Measurements from ENCODE around the gene SDK1.

The SDK1 gene

DNA sequence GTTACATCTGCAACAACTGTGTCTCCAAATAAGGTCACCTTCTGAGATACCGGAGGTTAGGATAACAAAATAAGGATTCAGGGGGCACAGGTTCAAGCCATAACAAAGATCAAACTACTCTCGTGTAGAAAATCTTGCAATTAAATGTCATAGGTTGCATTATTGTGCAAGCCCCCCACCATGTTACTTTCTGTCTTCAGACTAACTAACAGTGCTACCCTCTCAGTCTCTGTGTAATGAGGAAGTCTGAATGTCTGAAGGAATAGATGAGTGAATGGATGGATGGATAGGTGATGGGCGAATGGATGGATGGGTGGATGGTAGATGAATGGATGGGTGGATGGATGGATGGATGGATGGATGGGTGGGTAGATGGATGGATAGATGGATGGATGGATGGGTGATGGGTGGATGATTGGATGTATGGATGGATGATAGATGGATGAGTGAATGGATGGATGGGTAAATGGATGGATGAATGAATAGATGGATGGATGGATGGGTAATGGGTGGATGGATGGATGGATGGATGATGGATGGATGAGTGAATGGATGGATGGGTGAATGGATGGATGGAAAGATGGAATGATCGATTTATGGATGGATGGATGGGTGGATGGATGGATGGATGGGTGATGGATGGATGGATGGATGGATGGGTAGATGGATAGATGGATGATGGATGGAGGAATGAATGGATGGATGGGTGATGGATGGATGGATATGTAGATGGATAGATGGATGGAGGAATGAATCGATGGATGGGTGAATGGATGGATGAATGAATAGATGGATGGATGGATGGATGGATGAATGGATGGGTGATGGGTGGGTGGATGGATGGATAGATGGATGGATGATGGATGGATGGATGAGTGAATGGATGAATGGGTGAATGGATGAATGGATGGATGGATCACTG is 823.8 kb downstream of the SDK1 start:
- no peak for DNase-seq

DNA sequence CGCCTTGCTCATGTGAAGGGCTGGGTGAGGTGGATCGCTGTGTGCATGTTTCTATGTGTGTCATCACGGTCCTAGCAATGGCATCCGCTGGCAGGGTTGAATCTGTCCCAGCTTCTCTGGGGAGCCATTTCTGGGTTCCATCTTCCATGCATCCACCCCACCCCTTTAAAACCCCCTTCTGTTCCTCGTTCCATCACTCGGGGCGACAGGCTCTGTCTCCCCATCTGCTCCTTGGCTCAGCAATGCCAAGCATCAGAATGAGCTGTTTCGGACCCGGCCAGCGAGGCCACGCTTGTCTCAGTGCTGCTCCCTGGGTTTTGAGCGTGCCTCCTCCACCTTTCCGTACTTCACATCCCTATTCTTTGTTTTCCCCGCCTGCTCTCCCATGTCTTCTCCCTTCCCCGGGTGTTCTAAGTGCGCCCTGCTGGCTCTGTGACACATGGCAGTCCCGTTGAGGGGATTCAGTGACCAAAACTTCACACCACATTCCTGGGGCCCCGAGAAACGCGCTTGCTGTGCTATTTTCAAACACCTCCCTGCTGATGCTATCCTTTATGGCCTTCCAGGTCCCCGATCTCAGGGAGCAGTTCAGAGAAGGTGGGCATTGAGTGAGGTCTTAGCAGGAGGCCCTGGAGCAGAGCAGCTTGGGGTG is 827.0 kb downstream of the SDK1 start:
- DNase-seq: no peak

DNA sequence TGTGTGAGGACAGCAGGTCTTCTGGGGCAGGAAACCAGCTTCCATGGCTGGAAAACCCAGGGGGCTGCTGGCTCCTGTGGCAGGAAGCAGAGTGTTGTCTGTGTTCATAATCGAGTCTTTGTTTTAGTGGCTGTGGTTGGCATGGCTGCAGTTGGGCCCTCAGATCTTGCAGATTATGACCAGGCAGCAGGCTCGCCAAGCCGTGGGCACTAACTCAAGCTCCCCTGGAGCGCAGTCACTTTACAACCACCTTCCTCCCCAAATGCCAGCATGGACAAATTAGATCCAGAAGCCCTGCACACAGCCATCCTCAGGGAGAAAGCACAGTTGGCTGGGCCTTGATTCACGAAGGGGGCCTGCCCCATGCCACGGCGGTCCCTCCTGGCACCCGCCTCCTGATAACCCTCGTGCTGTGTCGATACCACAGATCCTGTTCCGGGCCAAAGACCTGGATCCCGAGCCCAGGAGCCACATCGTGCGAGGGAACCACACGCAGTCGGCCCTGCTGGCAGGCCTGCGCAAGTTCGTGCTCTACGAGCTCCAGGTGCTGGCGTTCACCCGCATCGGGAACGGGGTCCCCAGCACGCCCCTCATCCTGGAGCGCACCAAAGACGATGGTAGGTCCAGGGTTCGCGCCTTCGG is 828.5 kb downstream of the SDK1 start:
- peak in 1 of 2 donors; percentile 24 for DNase-seq

DNA sequence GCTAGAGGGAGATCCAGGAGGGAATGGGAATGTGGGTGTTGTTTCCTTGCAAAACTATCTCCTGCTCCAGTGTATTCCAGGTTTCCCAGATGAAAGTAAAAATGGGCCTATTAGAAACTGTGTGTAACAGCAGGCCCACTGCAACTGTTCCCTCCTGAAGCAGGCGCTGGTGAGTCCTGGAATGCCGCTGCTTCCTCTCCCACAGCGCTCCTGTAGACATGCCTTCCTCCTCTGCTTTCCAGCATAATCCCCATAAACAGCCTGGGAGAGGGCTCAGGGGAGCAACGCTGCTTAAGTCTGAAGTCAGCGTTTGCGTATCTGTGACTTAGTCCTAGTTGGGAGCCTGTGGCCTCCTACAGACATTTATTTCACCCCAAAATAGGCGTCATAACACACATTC is 830.0 kb downstream of the SDK1 start:
- no peak for DNase-seq

DNA sequence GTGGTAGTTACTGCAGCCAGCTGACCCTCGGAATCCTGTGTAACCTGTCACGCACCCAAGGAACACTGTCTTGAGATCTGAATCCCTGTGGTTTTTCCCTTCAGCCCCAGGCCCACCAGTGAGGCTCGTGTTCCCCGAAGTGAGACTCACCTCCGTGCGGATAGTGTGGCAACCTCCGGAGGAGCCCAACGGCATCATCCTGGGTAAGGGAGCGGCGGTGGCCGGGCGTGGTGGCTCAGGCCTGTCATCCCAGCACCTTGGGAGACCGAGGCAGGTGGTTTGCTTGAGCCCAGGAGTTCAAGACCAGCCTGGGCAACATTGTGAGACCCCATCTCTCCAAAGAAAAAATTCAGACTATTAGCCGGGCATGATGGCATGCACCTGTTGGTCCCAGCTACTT is 831.2 kb downstream of the SDK1 start:
- no peak for DNase-seq

DNA sequence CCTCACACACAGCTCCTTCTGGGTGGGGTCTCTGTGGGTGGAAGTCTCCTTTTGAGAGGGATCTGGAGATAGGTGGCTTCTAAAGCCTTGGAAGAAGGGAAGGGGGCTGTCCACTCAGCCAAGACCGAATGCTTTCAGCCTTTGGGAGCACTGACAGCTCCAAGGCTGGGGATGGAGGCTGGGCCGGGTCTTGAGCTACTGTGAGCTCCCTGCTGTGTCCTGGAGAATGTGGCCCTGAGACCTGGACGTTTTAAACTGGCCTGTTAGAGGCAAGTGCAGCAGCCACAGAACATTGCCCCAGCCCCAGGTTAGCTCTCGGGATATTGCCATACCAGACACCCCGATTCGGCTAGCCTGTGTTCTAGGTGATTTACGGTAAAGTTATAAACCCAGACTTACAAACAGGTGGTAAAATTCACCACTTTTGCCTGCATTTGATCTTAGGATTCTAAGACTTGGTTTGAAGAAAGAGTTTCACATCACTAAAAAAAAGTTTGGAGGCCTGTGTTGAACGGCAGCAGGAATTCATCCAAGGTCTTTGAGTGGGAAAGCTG is 832.5 kb downstream of the SDK1 start:
- DNase-seq: no peak

DNA sequence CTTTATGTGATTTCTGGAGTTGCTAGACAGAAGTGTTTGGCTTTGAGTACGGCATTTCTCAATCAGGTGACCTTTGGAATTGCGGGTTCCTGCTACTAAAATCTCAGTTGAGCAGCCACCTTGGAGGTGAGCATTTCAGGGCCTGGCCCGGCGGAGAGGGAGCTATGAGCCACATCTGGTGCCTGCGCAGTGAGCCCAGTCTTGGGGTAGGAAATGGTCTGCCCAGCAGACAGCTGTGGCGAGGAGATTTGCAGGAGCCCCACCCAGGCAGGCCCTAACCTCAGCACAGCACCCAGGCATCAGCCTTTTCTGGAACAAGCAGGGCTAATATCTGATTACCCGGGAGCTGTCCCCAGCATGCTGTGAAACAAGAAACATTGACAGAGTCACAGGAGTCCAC is 833.2 kb downstream of the SDK1 start:
- DNase-seq: no peak

DNA sequence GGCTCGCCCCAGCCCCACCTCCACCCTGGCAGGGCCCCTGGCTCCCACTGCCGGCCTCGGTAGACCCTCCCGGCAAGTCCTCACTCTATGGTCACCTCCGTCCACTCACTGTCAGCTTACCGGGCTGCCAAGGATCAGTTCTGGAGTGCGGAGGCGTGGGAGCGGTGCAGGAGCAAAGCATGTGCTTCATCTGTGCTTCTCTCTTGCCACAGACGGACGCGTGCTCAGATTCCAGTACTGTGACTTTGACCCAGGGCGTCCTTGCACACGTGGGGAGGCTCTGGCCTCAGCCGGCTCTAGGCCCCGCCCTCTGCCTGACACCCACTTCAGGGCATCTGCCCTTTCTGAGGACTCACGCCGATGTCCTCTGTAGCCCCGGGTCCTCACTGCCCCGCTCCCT is 833.6 kb downstream of the SDK1 start:
- DNase-seq: no peak

DNA sequence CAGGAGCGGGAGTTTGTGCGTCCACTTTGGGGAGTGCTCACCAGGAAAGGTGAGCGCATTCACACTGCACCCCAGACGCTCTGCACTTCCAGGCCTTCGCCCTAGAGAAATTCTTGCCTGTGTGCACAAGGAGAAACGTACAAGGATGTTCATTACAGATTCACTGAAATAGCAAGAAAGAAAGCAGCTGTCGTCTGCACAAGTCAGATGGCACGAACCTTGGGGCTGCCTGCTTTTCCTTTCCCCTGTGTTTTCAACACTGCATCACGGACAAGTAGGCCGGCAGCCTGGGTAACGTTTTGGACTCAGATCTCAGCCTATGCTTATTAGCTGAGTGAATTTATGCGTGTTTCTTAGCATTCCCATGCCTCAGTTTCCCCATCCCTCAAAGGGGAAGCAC is 834.2 kb downstream of the SDK1 start:
- no peak for DNase-seq

DNA sequence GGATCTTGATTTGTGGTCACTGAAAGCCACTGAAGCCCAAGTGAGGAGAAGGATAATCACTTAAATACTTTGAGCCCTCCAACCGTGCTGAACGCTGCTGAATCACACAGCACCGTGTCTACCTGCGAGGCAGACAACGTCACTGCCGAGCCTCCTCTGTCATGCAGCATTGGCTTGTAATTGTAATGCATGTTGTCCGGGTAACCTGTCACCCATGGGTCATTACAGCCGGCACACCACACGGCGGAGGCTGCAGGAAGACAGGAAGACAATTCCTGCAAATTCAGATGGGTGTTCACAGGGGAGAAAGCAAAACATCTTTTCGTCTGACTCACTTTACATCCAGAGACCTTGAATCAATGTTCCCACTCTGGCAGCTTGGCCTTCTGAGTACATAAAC is 835.0 kb downstream of the SDK1 start:
- DNase-seq: no peak

DNA sequence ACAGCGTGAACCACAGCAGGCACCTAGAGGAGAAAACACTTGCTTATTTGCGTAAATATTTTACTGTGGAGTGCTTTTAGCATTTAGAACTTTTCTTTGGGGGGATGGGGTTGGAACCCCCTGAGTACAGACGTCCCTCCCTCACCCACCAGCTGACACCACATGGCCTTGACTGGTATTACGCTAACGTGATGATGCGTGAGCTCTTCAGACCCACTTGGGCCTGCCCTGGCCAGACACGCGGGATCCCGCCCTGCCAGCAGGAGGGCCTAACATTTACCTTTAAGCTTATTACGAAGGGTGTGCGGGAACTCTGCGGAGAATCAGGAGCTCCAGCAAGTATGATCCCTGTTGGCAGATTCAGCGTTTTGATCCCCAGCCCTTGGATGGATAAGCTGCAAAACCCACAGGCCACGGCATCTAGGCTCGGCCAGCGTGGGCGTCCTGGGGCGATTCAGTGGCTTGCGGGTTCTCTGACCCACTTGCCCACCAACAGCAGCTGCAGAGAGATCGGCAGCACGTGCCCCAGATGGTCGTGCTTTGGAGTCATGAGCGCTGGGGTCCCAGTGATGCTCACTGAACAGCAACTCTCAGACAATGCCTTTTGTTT is 835.6 kb downstream of the SDK1 start:
- DNase-seq: no peak

DNA sequence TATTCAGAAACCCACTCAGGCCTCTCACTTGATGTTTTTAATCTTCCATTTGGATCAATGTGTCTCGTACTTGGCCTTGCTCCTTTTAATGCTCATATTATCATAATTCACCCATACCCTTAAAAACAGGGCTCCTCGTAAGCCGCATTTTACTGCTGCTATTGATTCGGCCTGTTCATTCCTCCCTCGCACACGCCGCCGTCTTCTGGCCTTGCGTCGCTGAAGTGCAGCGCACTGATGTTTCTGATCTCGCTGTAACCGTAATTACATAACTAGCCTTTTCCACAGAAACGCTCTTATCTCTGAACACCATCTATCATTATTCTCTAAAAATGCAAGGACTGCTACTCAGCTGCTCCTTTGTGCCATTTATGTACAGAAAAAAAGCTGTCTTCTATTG is 836.5 kb downstream of the SDK1 start:
- no peak for DNase-seq

DNA sequence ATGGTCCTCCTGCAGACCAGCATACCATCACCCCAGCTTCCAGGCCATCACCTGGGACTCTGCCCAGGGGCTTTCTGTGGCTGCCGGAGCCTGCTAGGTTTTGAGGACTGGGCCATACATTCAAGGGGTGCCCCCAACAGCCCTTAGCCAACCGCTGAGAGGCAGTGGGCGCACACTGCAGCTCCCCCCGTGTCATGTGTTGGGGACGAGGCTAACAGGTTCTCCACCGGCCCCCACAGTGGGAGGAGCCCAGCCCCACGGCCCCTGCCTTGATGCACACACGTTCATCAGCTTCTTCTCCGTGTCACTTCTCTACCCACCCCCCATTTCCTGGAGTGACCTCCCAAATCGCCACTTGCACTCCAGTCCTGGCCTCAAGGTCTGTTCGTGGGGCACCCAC is 837.8 kb downstream of the SDK1 start:
- DNase-seq: no peak

DNA sequence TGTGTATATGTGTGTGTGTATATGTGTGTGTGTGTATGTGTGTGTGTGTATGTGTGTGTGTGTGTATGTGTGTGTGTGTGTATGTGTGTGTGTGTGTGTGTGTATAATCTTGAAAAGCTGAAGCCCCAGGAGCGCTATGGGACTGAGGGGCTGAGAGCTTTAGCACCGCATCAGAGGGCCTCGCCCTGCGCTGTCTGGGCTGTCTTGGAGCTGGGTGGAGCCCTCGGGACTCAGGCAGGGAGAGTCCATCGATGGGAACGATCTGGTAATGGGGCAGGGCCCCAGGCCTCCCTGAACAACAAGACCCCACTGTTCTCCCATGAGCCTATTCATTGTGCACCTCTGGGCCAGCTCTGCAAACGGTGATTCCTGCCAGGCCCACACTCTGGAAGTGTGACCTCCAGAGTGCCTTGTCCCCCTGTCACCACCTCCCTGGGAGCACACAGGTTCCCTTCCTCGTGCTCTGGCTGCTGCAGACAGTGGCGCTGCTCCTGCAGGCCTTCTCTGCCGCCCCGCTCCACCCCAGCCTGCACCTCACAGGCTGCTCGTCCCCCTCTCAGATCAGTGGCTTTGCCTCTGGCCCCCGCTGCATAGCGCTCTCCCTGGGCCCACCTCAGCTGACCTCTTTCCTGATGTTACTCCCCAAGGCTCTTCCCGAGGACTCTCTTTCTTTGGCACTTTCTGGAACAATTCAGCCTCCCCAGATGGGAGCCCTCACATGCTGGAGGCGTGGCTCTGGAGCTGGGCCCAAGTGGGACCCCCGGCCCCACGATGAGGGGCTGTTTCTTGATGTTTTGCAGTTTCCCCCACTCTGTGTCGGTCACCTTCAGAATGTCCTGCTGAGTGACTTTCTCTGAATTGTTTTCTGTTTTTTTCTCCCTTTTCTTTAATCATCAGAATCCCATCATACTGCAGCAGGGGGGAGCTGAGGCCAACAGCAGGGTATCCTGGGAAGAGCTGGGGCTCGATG is 838.9 kb downstream of the SDK1 start:
- DNase-seq: no peak

DNA sequence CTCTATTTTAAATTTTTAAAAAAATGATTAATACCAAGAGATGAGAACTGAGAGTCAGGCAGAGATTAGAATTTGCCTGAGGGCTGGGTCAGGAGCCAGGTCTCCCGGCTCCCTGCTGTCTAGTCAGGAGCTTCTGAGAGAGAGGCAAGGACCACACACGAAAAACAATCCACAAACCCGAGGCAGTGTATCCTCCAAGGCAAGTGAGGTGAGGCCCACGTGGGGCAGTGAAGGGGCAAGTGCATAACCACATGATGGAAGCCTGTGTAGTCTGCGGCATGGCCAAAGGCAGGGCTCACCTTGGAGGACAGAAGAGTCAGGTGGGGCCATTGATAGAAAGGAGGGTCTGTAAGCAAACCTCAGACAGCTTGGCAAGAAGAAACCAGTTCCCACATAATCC is 839.9 kb downstream of the SDK1 start:
- no peak for DNase-seq

DNA sequence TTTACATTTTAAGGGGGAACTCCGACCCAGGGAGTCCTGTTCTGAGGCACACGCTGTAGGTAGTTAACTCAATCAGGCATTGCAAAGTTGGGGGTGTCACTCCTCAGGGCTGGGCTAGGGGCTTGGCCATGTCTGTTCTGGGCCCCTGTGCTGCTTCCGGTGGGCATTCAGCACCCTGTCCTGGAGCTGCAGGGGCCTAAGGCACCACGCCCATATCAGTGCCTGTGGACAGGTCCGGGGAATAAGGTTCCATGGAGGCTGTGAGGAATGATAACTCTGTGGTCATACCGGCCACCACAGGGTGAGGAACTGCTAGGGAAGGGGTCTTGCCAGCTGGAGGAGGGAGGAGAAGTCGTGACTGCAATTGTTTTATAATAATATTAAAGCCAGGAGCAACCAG is 842.0 kb downstream of the SDK1 start:
- no peak for DNase-seq

DNA sequence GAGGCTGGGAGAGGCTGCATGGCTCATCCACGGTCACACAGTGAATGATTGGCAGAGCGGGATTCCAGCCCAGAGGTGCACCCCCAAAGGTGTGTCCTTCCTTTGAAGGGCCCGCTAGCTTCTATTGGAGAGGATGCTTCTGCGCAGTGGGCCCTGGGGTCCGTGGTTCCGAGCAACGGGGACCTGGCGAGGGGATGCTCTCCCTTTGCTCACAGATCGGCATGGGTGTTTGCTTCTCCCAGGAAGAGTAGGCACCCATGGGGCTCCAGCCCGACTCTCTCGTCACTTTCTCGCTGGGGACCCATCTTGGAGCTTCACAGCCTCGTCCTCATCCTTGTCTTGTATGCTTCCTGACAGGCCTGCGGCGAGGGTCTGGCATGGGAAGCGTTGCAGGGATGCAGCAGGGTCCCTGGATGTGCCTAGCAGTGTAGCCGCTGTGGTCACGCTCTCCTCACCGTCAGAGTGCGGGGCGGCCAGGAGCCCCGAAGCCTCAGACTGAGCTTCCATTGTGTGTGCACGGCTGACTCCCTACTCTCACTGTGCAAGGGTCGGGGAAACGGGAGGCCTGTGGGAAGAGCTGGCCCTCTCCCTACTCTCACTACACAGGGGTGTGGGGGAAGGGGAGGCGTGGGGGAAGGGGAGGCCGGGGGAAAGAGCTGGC is 842.6 kb downstream of the SDK1 start:
- no peak for DNase-seq

DNA sequence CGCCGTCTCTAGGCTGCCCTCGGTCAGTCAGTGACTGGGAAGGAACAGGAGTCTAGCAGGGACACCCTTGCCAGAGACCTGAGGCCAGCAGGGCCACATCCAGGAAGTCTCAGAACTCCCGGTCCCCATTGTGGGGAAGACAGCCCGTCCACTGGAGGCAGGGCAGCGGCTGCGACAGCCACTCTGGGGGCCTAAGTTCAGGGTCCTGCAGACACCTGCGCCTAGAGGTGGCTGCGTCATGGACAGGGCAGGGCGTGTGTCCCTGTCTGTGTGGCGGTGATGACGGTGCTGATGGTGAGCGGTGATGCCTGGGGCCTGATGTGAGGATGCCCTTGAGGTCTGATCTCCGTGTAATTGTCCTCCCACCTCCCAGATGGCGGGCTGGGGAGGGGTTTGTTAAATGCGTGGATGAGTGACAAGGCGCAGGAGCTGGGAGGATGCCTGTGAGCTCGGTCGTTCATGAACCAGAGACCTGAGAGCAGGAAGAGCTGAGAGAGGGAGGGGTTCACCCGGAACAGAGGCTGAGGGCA is 843.2 kb downstream of the SDK1 start:
- DNase-seq: no peak

DNA sequence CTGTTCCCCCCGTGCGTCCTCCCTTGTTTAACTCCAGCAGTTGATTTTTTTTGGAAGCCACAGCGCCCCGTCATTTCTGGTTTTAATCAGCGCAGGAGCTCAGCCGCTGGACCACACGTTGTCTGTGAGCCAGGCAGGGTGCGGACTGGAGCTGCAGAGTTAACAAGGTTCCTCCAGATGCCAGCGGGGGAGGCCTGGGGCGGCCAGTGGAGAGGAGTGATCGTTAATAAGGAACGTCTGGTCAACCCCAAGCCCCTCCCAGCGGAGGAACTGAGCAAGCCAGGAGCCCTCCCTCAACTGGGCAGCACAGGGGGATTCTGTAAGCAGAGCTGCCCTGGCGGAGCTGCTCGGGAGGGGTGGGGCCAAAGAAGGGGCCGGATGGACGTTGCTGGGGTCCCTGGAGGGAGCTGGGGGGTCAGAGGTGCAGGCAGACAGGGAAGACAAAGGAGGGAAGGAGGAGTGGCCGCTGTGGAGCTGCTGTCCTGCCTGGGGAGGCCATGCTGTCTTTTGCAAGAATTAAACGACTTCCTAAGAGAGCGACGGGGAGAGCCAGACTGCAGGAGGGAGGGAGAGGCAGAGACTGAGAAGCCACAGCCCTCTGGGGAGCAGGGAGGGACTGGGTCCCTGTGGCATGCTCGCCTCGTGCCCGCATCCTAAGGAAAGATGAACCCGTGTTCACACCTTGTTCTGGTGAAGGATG is 843.9 kb downstream of the SDK1 start:
- no peak for DNase-seq

DNA sequence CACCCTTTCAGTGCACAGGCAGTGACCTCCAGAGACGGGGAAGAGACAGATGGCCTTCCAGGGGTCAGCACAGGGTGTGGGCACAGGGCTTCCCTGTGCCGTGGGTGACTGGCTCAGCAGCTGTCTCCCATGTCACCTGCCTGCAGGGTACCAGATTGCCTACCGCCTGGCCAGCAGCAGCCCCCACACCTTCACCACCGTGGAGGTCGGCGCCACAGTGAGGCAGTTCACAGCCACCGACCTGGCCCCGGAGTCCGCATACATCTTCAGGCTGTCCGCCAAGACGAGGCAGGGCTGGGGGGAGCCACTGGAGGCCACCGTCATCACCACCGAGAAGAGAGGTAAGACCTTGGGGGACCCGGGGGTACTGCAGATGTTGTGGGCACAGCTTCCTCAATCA is 844.5 kb downstream of the SDK1 start:
- DNase-seq: no peak

Measured in hippocampal formation (tissue), 2 donors.